ENCODE results near the gene DNAH14. TPM values are rescaled to one million over a fixed set of nuclear protein-coding genes. Genes with fewer than 3 reads are reported as not detected.

The DNAH14 gene
- total and polyA plus RNA-seq, 2 of the 4 experiments (the other 2 are of a cell fraction) = 2.7 to 3.6 TPM

GRCh38 chr1:225332686-225333085, 403.2 kb downstream of the DNAH14 start:
- Histone ChIP-seq H3K4me3 (ENCODE audit: insufficient read depth, low read depth, low read length) (no peak overlapping the region), H2AK5ac (ENCODE audit: low read depth, low read length) (no peak overlapping the region), H3K14ac (replicated peaks; ENCODE audit: low read depth, low read length) (no peak overlapping the region), H2AK9ac (replicated peaks; ENCODE audit: low read depth, low read length, poor library complexity) (no peak overlapping the region), H2BK120ac (ENCODE audit: low read depth, low read length) (no peak overlapping the region), H3K36me3 (ENCODE audit: control insufficient read depth, insufficient read depth, low read length) (no peaks in the 10 kb centered on the region), H3K4me2 (ENCODE audit: low read depth, low read length) (no peak overlapping the region), H2BK15ac (ENCODE audit: low read depth, low read length) (no peak overlapping the region), H3K4ac (ENCODE audit: low read depth, low read length) (no peak overlapping the region), H4K8ac (ENCODE audit: low read depth in 2 of 2, low read length in 2 of 2) (no peak overlapping the region), H3K79me1 (ENCODE audit: low read depth in 1 of 2, low read length in 2 of 2) (no peaks in the 10 kb centered on the region), H3K9me1 (ENCODE audit: insufficient read depth, low read length) (no peaks in the 10 kb centered on the region), H4K91ac (ENCODE audit: insufficient read depth, low read depth, low read length) (no peak overlapping the region), H4K5ac (ENCODE audit: low read depth, low read length) (no peak overlapping the region), H3K9ac (ENCODE audit: low read depth, low read length) (no peak overlapping the region), H3K18ac (ENCODE audit: low read depth, low read length) (no peak overlapping the region), H2BK20ac (ENCODE audit: low read depth, low read length) (no peak overlapping the region), H2BK5ac (ENCODE audit: low read depth, low read length, poor library complexity, severe bottlenecking) (no peak overlapping the region), H3K9me3 (ENCODE audit: control insufficient read depth, insufficient read depth, low read length) (no peaks in the 10 kb centered on the region), H3K27me3 (ENCODE audit: control insufficient read depth, insufficient read depth, low read length) (no peaks in the 10 kb centered on the region), H4K20me1 (ENCODE audit: insufficient read depth, low read length) (no peaks in the 10 kb centered on the region), H2AFZ (replicated peaks; ENCODE audit: low read length, poor library complexity) (no peak overlapping the region), H3K27ac (ENCODE audit: insufficient read depth, low read length) (no peak overlapping the region), H3K4me1 (ENCODE audit: control insufficient read depth, insufficient read depth, low read length) (no peaks in the 10 kb centered on the region), H3K23ac (ENCODE audit: low read depth, low read length) (no peak overlapping the region), H3K56ac (ENCODE audit: extremely low read depth, insufficient read depth, low read length) (no peak overlapping the region)
- dilution Hi-C loops (cut with HindIII; ENCODE audit: low sequenced_read_pairs, unreplicated experiment) = no loop called here
- ChIA-PET CTCF (no interaction called here), POLR2A (ENCODE audit: unreplicated experiment) (no interaction called here)
- DNase-seq (no peak), ATAC-seq (ENCODE audit: low read depth) (no peak)
- no CpG with 5 or more reads among the region's 1 CpG for WGBS, 2 experiments (ENCODE audit: extremely low coverage in 2 of 2, insufficient read length in 1 of 2)
- intact Hi-C loops (cut with micrococcal nuclease) = no loop called here
- no peak for TF ChIP-seq SMC3 (IDR thresholded peaks at IDR 0.05; ENCODE audit: low read depth, low read length)
- TF ChIP-seq RFX5 (IDR thresholded peaks at IDR 0.05; ENCODE audit: low read depth, low read length) = no peak
- TF ChIP-seq RAD21 (IDR thresholded peaks at IDR 0.05; ENCODE audit: low read length) = no peak
- no peak for TF ChIP-seq FOS (IDR thresholded peaks at IDR 0.05; ENCODE audit: low read depth, low read length)
- no peak for TF ChIP-seq CTCF (conservative IDR thresholded peaks at IDR 0.05; ENCODE audit: low read depth, low read length)
- TF ChIP-seq CEBPB (IDR thresholded peaks at IDR 0.05; ENCODE audit: low read depth, low read length) = no peak
- no peak for TF ChIP-seq BHLHE40 (IDR thresholded peaks at IDR 0.05; ENCODE audit: low read depth, low read length)
- no peak for TF ChIP-seq RCOR1 (IDR thresholded peaks at IDR 0.05; ENCODE audit: insufficient replicate concordance, low read length)
- TF ChIP-seq MAFK (IDR thresholded peaks at IDR 0.05; ENCODE audit: low read depth, low read length) = no peak
- TF ChIP-seq POLR2A (IDR thresholded peaks at IDR 0.05; ENCODE audit: low read depth, low read length) = no peak
- no TSS peak for BruUV-seq (replicated peaks)
- in situ Hi-C loops (cut with MboI; ENCODE audit: low sequenced_read_pairs) = no loop called here

Measured in IMR-90 (cell line).